K562 (cell line): Measurements from ENCODE around the gene SLC17A9. TPM values are rescaled to one million over a fixed set of nuclear protein-coding genes. Genes with fewer than 3 reads are reported as not detected.

Experiments used
- CBX1 ChIP-seq: sonication (generic); IDR thresholded peaks from 2 replicates; pipeline ENCODE4 v1.6.1; 2016; ENCODE audit warnings: antibody characterized with exemption, low read depth, mild to moderate bottlenecking
- CHD4 ChIP-seq: fragments of 200-600 bp; sonication (generic); IDR thresholded peaks from 3 replicates; pipeline ENCODE4 v1.6.1; 2012; ENCODE audit warnings: low read depth, mild to moderate bottlenecking, mixed read lengths, low read length, inconsistent platforms; ENCODE audit not compliant: insufficient read depth, insufficient replicate concordance, poor library complexity, severe bottlenecking
- ERF ChIP-seq: fragments of 450-650 bp; formaldehyde crosslinking; IDR thresholded peaks from 2 replicates; pipeline ENCODE4 v1.4.0; 2020; ENCODE audit warnings: mild to moderate bottlenecking, mixed read lengths
- KLF1 ChIP-seq: fragments of 450-650 bp; IDR thresholded peaks from 2 replicates; pipeline ENCODE4 v1.6.1; 2016; ENCODE audit warnings: missing genetic modification characterization, missing compliant biosample characterization
- LEF1 ChIP-seq: fragments of 450-650 bp; IDR thresholded peaks from 2 replicates; pipeline ENCODE4 v1.6.1; 2016; ENCODE audit warnings: mild to moderate bottlenecking
- MITF ChIP-seq: IDR thresholded peaks from 2 replicates; pipeline ENCODE4 v1.6.1; 2014; ENCODE audit warnings: antibody characterized with exemption
- NR2C1 ChIP-seq, 2 experiments: fragments of 450-650 bp; IDR thresholded peaks; 2 replicates each; pipeline ENCODE4 v1.6.1; 2017; ENCODE audit warnings: mild to moderate bottlenecking in 2 of 2, antibody characterized with exemption in 1 of 2, inconsistent platforms in 1 of 2, missing compliant biosample characterization in 1 of 2, missing genetic modification characterization in 1 of 2
- PHB2 ChIP-seq: fragments of 450-650 bp; IDR thresholded peaks from 2 replicates; pipeline ENCODE4 v1.6.1; 2017; ENCODE audit warnings: low read depth
- SMAD1 ChIP-seq: fragments of 150-350 bp; IDR thresholded peaks from 2 replicates; pipeline ENCODE4 v1.6.1; 2014; ENCODE audit warnings: low read length, low read depth; ENCODE audit not compliant: partially characterized antibody
- SMARCE1 ChIP-seq: fragments of 450-650 bp; IDR thresholded peaks from 2 replicates; pipeline ENCODE4 v1.7.1; 2016; ENCODE audit warnings: mild to moderate bottlenecking
- SP2 ChIP-seq: IDR thresholded peaks from 2 replicates; pipeline ENCODE4 v1.6.1; 2011; ENCODE audit warnings: mild to moderate bottlenecking, low read depth, low read length, moderate library complexity; ENCODE audit not compliant: poor library complexity, severe bottlenecking; ENCODE audit errors: extremely low read depth
- TCF15 ChIP-seq: fragments of 250-450 bp; sonication (Bioruptor Pico); IDR thresholded peaks from 2 replicates; pipeline ENCODE4 v1.8.0; 2022; ENCODE audit warnings: moderate library complexity, mild to moderate bottlenecking, inconsistent platforms
- TGIF2 ChIP-seq: sonication (generic); formaldehyde crosslinking; IDR thresholded peaks from 2 replicates; pipeline ENCODE4 v1.8.1; 2022; ENCODE audit warnings: mild to moderate bottlenecking, missing genetic modification reagents, moderate library complexity
- THRA ChIP-seq: fragments of 450-650 bp; IDR thresholded peaks from 2 replicates; pipeline ENCODE4 v1.6.1; 2017; ENCODE audit warnings: mild to moderate bottlenecking, moderate library complexity
- ZNF143 ChIP-seq: sonication (generic); formaldehyde crosslinking; IDR thresholded peaks from 2 replicates; pipeline ENCODE4 v1.9.0; 2022; ENCODE audit warnings: mild to moderate bottlenecking, missing genetic modification reagents
- ZNF280A ChIP-seq: fragments of 450-650 bp; IDR thresholded peaks from 2 replicates; pipeline ENCODE4 v1.6.1; 2018; ENCODE audit warnings: mild to moderate bottlenecking, low read depth; ENCODE audit not compliant: partially characterized antibody
- ZNF384 ChIP-seq: IDR thresholded peaks from 2 replicates; pipeline ENCODE4 v1.6.1; 2012; ENCODE audit warnings: low read depth, low read length, improper control_type of control experiment
- ZNF561 ChIP-seq: fragments of 450-650 bp; formaldehyde crosslinking; conservative IDR thresholded peaks from 2 replicates; pipeline ENCODE4 v1.4.0; 2020; ENCODE audit warnings: mild to moderate bottlenecking, moderate library complexity
- ZNF586 ChIP-seq: fragments of 450-650 bp; formaldehyde crosslinking; conservative IDR thresholded peaks from 2 replicates; pipeline ENCODE4 v1.4.0; 2020; ENCODE audit warnings: mild to moderate bottlenecking, moderate library complexity
- ZNF696 ChIP-seq: fragments of 250-450 bp; sonication (Bioruptor Pico); conservative IDR thresholded peaks from 2 replicates; pipeline ENCODE4 v1.4.0; 2020; ENCODE audit warnings: mild to moderate bottlenecking, moderate library complexity
- ZNF75A ChIP-seq: fragments of 450-650 bp; formaldehyde crosslinking; IDR thresholded peaks from 2 replicates; pipeline ENCODE4 v1.4.0; 2020; ENCODE audit warnings: mild to moderate bottlenecking
- ZNF79 ChIP-seq: fragments of 250-450 bp; sonication (Bioruptor Pico); IDR thresholded peaks from 2 replicates; pipeline ENCODE4 v1.4.0; 2020; ENCODE audit warnings: low read depth, mild to moderate bottlenecking, moderate library complexity
- polyA plus RNA-seq, 8 experiments: library from polyadenylated mRNA; depleted of rRNA in 4 of 8; stranded (reverse) in 5 of 8; unstranded in 3 of 8; fragments of >200 nt; fragmentation: Nextera tagmentation in 2 of 8; fragmentation: Illumina TruSeq in 1 of 8; extraction: Ambion mirVana in 2 of 8; extraction: Trizol in 1 of 8; gene quantifications; 2 replicates each; pipeline versions ENCODE4 v1.2.1 to v1.2.3, GENCODE V29; 2011 to 2014; ENCODE audit warnings: inconsistent platforms in 1 of 8, missing spikeins in 1 of 8
- total RNA-seq, 7 experiments: library from RNA; depleted of rRNA in 6 of 7; stranded (reverse); fragments of >200 nt in 6 of 7; fragmentation: Illumina TruSeq in 2 of 7; extraction: Trizol in 2 of 7; gene quantifications; 2 replicates each; pipeline versions ENCODE4 v1.2.1 to v1.2.3, GENCODE V29; 2011 to 2021; ENCODE audit warnings: low replicate concordance in 1 of 7

Gene SLC17A9
- total and polyA plus RNA-seq, 9 of the 15 experiments (the other 6 are each of a cell fraction or from before 2014, with no cell fraction given): 0.04 to 0.31 TPM; not detected in 7

GRCh38 chr20:62926229-62927127 lies 26.0 kb upstream of the SLC17A9 start, which contains the start of gene DIDO1 (continued):
- TF ChIP-seq THRA (no peak), ZNF696 (CRISPR knock-in tag) (no peak), TCF15 (CRISPR knock-in tag) (no peak), ERF (CRISPR knock-in tag) (peak; percentile 93), NR2C1 (IDR thresholded peaks at IDR 0.05) (no peak), NR2C1 (tag; IDR thresholded peaks at IDR 0.05) (no peak), ZNF384 (no peak), SMARCE1 (no peak), ZNF75A (CRISPR knock-in tag) (no peak), ZNF79 (CRISPR knock-in tag) (no peak), SMAD1 (no peak), TGIF2 (CRISPR knock-in tag) (no peak), ZNF143 (no peak), PHB2 (no peak), KLF1 (no peak), CBX1 (no peak; the same call in 1 of the 2 replicates), CHD4 (no peak), SP2 (peak; percentile 97), ZNF586 (CRISPR knock-in tag) (no peak), ZNF561 (no peak), MITF (no peak), LEF1 (no peak), ZNF280A (no peak)
